NCI-H2107 (cell line): ENCODE results near the gene ARHGAP24.

ENCODE experiments used
- DNase-seq: peaks from one replicate; lab custom pipeline; 2025; lab: John Stamatoyannopoulos, UW

The ARHGAP24 gene

DNA sequence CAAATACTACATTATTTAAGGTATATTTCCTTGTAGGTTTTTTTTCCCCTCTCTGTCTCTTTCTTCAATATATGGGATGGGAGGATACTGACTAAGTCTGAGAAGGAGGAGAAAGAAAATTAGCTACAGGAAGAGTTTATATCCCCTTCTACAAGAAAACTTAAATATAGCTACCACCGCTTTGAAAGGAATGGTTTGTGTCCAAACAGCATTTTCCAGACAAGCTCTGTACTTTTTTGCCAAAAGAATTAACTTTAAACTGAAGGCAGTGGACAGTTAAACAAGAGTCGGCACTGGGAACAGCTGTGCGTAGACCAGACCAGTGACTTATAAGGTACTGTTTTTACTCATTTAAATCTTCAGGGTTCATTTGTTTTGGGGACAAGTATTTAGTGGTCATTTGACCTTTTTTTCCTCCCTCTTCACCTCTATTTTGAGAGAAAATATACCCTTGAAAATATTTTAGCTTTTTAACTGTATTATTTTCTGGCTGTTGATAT, 303.7 kb downstream of the ARHGAP24 start:
- DNase-seq, result no peak

DNA sequence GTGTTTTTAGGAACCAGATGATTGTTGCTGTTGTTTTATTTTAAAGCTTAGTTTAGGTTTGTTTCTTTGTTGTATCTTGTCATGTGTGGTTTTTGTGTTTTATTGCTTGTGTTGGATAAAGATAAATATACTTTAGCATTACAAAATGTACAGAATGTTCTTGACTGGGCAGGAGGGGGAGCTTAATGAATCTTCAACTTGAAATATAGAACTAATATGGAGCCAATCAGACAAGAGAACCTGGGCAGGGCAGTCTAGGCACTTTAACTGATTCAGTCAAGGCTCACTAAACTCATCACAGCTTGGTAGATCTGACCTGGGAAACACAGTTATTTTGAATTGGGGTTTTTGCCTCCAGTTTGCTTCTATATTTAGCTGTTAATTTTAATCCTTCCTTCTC, 304.2 kb downstream of the ARHGAP24 start:
- DNase-seq, result no peak

DNA sequence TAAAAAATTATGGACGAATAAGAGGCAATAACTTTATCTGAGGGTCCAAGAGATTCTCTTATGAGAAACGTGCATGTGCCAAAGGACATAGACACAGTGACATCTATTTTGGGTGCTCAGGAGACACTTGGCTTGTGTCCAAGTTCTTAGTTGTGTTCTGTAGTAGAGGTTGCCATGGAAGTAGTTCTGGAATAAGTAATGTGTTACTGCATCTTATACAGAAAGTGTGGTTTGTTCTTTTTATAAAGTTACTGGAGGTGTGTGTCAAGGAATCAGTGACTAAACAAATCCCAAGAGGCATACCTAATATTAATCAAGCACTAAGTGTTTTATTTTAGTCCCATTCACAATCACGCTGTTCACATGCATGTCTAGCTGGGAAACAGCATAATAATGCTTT, 305.7 kb downstream of the ARHGAP24 start:
- DNase-seq, result no peak

DNA sequence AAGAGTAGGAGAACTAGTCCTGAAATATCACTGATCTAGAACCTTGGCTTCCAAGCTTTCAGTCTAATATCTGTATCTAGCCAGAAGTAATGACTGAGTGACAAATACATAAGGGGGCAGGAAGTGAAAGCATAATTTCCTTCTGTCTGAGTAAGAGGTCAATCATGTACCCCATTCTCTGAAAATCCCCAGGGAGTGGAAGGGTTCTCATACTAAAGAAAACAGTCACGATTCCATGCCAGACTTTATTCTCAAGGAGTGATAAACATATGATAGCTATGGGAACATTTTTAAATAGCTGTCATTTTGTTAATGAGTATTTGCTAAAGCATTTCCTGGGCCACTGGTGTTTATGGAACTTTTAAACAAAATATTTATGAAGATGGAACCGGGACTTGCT, 308.5 kb downstream of the ARHGAP24 start:
- DNase-seq, result no peak

DNA sequence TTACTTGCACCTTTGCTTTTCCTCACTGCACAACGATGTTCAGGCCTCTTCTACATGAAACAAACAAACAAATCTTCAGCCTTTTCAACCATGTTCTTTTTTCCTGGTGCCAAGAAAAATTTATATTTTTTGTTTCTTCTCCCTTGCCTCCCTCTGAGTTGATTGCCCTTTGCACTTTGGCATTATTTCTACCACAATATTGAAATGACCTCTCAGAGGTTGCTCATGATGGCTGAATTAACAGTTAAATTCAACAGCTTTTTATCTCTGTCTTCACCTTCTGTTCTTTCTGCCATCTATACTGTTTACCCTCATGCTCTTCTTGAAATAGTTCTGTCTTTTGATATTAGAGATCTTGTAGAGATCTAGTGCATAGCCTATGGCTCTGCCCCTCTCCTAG, 308.9 kb downstream of the ARHGAP24 start:
- DNase-seq, result no peak

DNA sequence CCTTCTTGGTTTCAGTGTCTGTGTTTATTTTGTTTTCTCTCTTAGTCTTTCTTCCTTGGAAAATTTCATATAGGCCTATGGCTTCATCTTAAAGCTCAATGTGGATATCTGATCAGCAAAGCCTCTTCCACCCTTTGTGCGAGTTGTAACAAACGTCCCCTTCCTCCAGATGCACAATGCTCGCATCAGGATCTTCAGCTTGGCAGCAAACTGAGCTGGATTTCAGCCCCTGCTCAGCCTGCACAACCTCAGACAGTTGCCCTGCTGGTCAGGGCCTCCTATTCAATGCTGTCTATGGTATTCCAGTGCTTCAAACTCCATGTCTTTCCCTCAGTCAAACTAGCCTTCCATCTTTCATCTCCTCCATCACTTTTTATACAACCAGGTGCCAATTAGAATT, 309.4 kb downstream of the ARHGAP24 start:
- no peak for DNase-seq

DNA sequence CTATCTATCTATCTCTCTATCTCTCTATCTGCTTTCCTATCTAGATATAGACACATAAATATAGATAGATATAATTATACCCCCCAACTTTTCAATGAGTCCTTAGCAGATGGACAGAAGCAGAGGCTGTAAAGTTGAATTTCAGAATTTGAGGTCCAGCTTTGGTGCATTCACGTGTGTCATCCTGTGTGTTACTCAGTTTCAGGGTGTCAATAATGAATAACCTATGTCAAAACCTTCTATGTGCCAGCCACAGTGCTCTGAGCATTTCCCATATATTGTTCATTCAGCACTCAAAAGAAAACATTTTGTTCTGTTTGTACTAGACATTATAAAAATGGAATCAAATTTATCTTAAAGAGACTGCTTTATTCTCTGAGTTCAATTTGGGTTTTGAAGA, 310.0 kb downstream of the ARHGAP24 start:
- DNase-seq, result no peak

DNA sequence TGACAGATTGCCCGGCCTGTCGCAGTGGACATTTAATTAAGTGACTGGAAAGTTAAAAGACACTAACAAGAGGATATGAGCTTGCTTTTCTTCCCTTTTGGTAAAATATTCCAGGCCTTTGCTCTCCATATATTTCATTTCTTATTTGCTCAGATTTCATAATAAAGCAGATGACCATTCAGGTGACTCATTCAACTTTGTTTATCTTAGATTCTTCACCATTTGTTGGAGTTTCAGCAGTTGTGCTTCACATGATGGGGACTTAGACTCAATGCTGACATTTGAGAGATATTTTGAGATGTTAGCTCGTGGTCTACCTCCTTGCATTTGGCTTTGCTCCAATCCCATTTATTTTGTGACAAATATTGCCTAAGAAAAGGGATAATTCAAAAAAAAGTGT, 312.2 kb downstream of the ARHGAP24 start:
- no peak for DNase-seq

DNA sequence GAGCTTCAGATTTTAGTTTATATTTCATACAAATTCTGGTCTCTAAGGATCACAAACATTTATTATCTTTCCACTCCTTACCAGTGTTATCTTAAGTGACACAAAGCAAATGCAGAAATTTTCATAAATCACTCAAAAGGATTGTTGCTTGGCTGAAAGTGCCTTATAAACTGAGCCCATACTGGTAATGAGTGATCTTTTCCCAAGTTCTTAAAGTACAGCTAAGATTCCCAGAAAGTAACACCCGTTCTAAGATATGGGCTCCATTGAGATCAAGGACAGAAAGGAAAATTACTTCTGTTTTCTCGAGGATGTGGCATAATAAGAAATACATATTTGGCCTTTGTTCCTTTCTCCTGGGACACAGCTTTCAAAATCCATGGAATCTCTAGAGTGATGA, 313.7 kb downstream of the ARHGAP24 start:
- no peak for DNase-seq

DNA sequence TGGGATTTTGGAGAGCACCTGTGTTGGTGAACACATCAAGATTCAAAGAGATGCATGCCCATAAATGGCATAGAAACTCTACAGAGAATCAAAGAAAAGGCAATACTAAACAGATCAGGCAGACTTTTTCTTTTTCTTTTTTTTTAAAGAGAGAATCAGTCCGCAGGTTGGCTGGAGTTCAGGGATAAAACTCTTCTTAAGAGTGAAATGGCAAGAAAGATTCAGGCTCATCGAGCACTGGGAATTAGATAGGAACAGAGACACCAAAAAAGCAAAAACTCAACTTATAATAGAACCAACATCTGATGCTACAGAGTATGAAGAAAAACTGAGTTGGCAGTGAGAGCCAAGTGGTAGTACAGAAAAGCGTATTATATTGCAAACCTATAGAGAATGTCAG, 314.3 kb downstream of the ARHGAP24 start:
- DNase-seq, result no peak

DNA sequence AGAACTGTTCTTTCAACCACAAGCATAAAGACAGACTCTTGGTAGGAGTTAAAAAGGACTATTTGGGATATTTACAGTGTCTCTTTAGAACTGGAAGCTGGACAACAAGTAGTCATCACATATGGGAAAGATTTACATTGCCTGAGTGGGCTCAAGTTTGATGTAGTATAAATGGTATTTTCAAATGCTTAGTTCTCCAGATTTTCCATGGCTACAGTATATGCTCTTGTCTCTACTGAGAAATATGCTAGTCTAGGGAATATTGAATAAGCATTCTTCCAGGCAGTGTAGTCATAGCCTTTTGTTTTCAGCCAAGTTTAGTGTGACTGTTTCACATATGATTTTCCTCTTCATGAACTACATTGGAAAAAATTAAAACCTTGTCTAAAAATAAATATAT, 315.6 kb downstream of the ARHGAP24 start:
- DNase-seq, result no peak

DNA sequence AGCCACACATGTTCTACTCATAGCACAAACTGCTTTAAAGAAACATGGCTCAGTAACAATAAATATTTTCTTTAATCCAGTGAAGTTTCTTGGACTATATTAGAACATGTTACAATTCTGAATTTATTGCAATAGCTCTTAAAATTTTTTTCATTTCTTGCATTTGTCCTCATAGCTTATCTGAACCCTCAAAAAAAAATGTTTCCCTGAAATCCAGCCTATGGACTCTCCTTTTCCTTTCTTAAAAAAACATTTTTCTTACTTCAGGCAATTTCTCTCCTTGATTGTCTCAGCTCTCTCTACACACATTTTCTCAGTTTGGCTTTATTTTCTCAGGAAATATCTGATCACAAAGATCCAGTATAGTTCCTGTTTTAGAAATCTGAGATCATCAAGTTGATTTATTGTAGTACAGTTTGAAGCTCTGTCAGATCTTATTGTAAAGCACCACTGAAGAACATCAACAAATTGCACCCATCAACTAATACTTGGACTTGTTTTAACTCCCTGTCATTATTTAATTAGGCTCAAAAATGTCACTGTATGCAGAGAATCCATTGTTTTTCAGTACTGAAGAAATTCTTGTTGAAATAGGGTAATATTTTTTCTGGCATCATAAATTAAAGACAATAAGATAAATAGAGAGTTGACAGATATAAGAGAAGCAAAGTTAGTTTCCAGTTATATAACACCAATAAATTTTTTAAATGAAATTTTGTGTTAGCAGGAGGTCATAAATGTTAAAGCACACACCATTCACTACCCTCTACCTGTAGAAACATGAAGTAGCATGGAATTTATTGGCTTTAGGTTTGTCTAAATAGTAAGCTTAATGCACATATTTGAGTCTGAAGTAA, 317.7 kb downstream of the ARHGAP24 start:
- DNase-seq, result no peak

DNA sequence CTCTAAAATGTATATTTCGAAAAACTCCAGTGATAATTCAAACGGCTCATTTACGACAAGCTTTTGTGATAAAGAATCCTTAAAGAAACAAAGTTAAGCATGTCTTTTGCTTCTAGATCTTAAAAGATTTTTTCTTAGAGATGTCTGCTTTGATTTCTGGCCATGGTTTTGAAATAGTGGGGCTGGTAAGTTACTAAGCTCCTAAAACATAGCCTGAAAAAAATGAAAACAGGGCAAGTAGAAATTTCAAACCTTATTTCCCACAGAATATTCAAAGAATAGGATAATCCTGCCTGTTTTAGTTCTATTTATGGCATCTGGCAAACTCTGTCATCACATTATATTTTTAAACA, 318.3 kb downstream of the ARHGAP24 start:
- DNase-seq, result no peak

DNA sequence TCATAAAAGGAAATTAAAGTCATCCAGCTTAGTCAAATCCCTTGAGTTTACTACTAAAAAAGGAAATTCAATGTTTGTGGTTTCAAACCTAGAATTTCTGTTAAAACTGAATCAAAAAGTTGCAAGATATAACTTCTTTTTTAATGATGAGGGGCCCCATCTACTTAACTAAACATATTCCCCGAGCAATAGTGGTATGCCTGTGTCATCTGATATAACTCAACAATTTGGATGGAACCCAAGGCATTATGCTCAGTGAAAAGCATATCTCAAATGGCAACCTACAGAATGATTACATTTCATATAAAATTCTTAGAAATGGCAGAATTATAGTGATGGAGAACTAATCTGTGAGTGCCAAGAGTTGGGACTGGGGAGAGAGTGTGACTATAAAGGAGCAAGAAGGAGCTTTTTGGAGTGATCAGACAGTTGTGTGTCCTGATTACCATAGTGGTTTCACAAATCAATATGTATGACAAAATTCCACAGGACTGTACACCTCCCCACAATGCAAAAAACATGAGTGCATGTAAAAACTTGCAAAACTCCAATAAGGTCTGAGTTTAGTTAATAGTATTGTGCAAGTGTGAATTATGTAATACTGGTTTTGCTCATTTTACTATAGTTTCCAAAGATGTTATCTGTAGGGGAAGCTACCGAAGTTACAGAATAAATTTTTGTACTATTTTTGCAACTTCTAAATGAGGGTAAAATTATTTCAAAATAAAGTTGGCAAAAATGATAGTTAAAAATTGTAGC, 323.2 kb downstream of the ARHGAP24 start:
- DNase-seq, result no peak

DNA sequence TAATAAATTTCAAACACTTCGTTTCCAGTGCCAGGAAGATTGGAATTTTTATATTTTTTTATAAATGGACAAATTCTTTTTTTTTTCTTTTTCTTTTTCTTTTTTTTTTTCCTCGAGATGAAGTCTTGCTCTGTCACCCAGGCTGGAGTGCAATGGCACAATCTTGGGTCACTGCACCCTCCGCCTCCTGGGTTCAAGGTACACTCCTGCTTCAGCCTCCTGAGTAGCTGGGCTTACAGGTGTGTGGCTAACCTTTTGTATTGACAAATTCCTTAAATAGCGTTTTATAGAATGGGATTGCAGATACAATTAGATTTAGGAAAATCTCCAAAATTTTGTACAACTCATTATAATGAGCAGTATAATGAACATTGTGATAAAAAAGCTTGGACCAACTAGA, 328.9 kb downstream of the ARHGAP24 start:
- no peak for DNase-seq

DNA sequence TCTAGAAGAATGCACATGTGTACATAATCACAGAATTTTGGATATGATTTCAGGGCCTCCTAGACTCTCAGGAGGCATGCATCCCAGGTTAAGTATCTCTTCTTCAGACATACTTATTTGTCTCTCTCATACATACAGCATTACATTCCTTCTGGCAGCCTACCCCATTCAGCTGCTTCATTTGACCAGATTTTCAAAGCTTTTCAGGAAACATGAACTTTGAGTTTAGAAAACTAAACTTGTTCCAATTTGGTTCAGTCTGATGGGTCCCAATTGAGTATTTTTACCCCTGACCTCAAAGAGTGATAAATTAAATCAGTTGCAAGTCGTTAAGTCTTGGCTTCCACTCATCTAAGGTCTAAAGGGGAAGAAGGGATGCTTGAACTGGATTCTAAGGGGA, 330.9 kb downstream of the ARHGAP24 start:
- DNase-seq, result no peak

DNA sequence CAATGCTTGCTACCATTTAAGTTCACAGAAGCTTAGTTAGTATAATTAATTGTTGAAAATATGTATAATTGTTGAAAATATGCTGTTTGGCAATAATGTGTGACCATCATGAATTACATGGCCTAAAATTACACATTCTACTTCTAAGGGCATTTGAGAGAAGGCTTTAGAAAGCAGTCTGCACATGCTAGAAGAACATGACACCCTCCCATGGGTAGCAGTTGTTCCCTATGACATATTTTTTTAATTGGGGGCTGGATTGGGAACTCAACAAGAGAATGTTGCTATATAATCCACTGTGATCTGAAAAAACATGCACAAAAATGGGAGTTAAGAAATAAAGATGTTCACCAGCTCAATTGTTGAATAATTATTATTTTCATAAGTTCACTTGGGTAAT, 331.4 kb downstream of the ARHGAP24 start:
- DNase-seq, result no peak

DNA sequence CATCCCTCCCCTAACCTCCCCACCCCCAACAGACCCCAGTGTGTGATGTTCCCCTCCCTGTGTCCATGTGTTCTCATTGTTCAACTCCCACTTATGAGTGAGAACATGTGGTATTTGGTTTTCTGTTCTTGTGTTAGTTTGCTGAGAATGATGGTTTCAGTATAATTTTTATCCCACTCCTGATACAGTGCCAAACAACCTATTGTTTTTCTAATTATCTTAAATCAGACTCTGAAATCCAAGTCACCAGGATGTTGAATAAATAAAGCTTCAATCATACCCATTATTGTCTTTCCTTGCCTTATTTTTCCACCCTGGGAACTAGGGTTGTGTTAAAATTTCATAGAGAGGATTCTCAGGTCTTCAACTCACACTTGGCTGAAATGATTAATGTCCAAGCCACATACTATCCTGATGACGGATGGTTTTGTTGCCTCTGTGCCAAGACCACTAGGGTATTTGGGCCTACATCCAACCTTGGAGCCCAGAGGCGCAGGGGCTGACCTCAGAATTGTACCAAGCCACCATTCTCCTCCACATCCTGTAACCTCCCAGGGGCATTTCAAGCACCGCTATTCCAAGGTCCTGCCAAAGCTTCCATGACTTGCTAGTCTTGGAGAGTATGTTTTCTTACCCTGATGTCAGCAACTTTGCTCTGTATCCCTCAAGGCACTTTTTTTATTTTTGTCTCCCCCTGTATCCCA, 332.4 kb downstream of the ARHGAP24 start:
- no peak for DNase-seq

DNA sequence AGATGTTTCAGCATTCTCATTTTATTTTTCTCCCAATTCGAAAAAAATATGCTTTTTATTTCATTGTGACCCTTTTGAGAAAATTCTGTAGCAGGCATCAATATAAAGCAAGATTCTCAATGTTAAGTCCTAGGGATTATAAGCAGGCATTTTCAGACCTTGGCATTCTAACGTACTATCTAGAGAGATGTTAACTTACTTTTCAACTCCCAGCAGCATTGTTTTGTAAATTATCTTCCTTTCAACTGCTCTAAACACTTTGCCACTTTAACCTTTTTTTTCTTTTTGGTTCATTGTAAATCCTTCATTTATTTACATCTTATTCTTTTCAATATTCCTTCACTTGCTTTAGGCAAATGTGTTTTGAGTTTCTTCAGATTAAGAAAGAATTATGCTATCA, 333.2 kb downstream of the ARHGAP24 start:
- no peak for DNase-seq

DNA sequence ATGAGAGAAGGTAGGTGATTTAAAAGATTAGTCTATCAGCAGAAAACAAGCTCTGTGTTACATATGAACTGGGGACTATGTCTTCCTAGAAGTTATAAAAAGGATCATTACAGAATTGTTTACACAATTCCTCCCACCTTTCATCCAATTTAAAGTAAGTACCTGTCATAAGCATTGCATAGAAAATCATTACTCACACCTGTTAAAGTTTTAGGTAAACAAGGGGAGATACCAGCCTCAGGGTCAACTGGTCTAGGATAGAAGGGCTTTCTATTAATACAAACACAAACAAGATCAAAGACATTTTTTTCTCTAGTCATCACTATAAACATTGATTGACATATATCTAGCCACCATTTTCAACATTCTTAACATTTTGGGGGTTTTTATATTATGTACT, 333.9 kb downstream of the ARHGAP24 start:
- no peak for DNase-seq

DNA sequence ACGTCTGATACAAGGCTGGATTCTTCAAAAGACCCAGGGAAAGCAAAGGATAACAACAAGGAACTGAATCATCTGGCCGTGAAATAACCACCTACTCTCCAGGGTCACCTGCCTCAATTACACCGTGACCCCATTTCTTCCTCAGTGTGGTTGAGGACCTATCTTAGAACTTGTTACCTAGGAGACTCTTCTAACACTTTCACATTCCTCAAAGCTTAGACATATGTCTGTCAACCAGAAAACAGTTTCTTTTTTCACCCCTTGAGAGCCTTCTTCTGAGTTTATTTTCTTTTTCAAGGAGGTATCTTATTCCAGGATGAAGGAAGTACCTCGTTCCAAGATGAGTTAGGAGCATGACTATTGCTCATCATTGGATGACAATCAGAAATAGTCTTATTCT, 337.8 kb downstream of the ARHGAP24 start:
- DNase-seq, result no peak

DNA sequence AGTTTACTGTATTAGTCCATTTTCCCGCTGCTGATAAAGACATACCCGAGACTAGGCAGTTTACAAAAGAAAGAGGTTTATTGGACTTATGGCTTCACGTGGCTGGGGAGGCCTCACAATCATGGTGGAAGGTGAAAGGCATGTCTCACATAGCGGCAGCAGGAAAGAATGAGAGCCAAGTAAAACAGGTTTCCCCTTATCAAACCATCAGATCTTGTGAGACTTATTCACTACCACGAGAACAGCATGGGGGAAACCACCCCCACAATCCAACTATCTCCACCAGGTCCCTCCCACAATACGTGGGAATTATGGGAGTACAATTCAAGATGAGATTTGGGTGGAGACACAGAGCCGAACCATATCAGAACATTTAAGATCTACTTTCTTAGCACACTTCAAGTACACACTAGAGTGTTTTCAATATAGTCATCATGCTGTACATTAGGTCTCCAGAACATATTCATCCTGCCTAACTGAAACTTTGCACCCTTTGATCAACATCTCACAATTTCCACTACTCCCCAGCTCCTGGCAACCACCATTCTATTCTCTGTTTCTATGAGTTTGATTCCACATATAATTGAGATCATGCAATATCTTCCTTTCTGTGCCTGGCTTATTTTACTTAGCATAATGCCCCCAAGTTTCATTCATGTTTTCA, 341.0 kb downstream of the ARHGAP24 start:
- no peak for DNase-seq
